Measurements from ENCODE around the gene LRIG3.

DNA sequence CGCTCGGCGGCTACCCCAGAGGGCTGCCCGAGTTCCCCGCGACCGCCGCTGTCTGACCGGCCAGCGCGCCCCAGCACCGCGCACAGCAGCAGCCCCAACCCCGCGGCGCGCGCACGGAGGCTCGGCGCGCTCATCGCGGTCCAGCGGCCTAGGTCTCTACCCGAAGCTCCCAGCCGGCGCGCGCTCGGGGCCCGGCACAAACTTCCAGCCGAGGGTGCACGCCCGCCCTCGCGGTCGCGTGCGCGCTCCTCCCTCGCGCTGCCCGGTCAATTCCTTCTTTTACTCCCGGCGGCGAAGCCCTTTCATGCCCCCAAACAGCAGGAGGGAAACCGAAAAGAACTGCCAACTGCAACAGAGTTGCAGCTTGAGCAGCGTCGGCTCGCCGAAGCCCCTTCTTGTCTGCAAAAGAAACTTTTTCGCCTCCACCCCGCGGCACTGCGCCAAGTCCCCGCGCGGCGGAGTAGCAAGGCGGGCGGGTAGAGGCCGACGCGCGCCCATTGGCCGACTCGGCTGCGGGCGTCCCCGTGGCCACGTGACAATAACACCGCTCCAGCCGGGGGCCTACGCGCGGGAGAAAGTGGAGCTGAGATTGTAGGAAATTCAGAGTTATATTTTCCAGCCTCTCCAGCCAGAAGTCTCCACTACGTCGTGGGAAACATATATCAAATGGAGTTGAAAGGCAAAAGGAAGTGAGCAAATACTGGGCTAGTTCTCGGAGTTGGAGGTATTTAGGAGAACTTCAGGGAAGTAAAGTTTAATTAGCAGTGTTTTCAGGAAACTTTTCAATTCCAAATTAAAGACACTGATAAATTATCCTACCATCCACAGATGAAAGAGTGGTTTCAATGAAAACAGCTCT, at the start of gene LRIG3:
- TF ChIP-seq, protein P1, sequence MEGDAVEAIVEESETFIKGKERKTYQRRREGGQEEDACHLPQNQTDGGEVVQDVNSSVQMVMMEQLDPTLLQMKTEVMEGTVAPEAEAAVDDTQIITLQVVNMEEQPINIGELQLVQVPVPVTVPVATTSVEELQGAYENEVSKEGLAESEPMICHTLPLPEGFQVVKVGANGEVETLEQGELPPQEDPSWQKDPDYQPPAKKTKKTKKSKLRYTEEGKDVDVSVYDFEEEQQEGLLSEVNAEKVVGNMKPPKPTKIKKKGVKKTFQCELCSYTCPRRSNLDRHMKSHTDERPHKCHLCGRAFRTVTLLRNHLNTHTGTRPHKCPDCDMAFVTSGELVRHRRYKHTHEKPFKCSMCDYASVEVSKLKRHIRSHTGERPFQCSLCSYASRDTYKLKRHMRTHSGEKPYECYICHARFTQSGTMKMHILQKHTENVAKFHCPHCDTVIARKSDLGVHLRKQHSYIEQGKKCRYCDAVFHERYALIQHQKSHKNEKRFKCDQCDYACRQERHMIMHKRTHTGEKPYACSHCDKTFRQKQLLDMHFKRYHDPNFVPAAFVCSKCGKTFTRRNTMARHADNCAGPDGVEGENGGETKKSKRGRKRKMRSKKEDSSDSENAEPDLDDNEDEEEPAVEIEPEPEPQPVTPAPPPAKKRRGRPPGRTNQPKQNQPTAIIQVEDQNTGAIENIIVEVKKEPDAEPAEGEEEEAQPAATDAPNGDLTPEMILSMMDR (IDR thresholded peaks at IDR 0.05), result peak; percentile 12 to 58 (median 25)
- TF ChIP-seq POLR2A (IDR thresholded peaks at IDR 0.05), result peak; percentile 71
- TF ChIP-seq EP300 (IDR thresholded peaks at IDR 0.05; ENCODE audit: low read depth), result no peak
- TF ChIP-seq POLR2AphosphoS5 (IDR thresholded peaks at IDR 0.05), result peak; percentile 81 to 87 (median 82)

All from transverse colon (tissue), 4 donors.